Mesenteric fat pad (tissue), 1 donor: ENCODE results near the gene SEC63. TPM values are rescaled to one million over a fixed set of nuclear protein-coding genes. Genes with fewer than 3 reads are reported as not detected.
"Not testable (repeated sequence)": the region's sequence is repeated elsewhere in the genome, so short reads cannot be mapped to it uniquely, and the experiment has no call there.

Source experiments
- DNase-seq: peaks from one replicate; pipeline ENCODE4 v3.0.0-alpha.2; 2020; ENCODE audit warnings: low spot score
- total RNA-seq: library from RNA; stranded (reverse); fragmentation: NEBNext Ultra II Directional; extraction: Animal tissue kit (Norgen Biotek cat#: 25700); gene quantifications from one replicate; pipeline ENCODE4 v1.2.1, GENCODE V29; 2021
- donor health status: DM: yes; HTN: yes; CAD: no.

SEC63 gene
- total RNA-seq, 1 donor from 2014 or later = 126 TPM

- no peak for DNase-seq
Observed at GRCh38 chr6:107864226-107865127, 93.5 kb downstream of the SEC63 start.

GRCh38 chr6:107862383-107862782 lies 95.6 kb downstream of the SEC63 start:
- no peak for DNase-seq

- DNase-seq = not testable (repeated sequence)
Observed at GRCh38 chr6:107860963-107861362, 97.0 kb downstream of the SEC63 start.

DNA sequence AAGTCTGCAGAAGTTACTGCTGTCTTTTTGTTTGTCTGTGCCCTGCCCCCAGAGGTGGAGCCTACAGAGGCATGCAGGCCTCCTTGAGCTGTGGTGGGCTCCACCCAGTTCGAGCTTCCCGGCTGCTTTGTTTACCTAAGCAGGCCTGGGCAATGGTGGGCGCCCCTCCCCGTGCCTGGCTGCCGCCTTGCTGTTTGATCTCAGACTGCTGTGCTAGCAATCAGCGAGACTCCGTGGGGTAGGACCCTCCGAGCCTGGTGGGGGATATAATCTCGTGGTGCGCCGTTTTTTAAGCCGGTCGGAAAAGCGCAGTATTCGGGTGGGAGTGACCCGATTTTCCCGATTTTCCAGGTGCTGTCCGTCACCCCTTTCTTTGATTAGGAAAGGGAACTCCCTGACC lies 97.9 kb downstream of the SEC63 start:
- not testable (repeated sequence) for DNase-seq

DNA sequence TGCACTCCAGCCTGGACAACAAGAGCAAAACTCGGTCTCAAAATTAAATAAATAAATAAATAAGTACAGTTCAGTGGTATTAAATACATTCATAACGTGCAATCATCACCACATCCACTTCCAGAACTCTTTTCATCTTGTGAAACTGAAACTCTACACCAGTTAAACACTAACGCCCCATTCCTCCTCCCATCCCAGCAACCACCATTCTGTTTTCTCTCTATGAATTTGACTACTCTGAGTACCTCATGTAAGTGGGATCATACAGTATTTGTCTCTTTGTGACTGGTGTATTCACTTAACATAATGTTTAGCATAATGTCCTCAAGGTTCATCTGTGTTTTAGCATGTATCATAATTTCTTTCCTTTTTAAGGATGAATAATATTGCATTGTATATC lies 104.8 kb downstream of the SEC63 start:
- no peak for DNase-seq

- no peak for DNase-seq
Observed at GRCh38 chr6:107849325-107849724, 108.7 kb downstream of the SEC63 start.

DNA sequence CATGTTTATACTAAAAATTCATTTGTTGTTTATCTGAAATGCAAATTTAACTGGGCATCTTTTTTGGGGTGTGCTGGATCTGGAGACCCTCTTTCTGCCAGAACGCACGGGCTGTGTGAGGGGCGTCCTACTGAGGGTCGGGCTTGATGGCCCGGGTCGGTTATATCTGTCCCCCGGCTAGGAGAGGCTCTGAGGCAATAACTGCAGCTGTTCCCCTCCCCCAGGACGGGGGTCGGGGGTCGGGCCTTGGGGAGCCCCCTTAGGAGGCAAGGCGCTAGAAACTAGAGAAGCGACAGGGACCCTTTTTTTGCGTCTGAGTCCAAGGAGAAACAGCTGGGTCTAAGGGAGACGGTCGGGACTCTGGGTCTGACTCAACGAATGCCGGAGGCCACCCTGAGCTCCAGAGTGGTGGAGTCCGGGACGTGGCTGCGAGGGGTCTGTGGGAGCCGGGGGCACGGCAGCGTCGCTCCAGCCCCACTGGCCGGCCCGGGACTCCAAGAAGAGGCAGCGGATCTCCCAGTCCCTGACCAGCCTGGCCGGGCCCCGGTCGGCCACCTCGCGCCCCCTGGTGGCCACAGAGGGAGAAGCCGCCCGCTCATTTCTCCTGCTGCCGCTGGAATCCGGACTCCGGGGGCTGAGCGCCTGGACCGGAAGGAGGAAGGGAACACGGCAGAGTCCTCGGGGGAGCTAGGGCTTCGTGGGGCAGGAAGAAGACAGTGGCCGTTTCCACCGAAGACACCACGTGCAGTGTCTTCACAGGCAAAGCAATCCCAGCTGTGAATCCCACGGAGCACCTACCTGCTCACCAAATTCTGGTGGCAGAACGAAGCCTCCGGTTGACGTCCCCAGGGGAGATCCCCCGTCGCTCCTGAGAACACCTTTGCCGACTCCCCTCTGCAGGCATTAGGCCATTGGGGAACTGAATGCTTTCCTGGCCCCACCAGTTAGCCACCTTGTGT lies 109.9 kb downstream of the SEC63 start:
- DNase-seq = peak; percentile 97

GRCh38 chr6:107846262-107846795 lies 111.7 kb downstream of the SEC63 start:
- no peak for DNase-seq

- no peak for DNase-seq
Observed at GRCh38 chr6:107845777-107846176, 112.2 kb downstream of the SEC63 start.

DNA sequence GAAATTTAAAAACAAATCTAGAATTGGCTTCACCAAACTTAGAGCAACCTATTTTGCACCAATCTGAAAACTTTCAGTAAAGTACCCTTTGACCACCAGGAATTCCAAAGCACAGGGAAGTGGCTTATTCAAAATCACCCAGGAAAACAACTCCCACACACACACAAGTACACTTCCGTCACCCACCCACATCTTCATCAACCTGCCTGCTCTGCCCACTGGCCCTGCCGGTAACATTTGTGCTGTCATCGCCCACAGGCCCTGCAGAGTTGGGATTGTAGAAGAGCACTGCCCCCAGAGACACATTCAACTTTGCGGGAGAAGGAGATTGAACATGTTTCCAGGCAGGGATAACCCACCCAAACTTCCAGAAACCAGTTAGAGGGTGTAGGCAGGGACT lies 114.6 kb downstream of the SEC63 start:
- DNase-seq = no peak

- DNase-seq = no peak
Observed at GRCh38 chr6:107841275-107841670, 116.7 kb downstream of the SEC63 start.

DNA sequence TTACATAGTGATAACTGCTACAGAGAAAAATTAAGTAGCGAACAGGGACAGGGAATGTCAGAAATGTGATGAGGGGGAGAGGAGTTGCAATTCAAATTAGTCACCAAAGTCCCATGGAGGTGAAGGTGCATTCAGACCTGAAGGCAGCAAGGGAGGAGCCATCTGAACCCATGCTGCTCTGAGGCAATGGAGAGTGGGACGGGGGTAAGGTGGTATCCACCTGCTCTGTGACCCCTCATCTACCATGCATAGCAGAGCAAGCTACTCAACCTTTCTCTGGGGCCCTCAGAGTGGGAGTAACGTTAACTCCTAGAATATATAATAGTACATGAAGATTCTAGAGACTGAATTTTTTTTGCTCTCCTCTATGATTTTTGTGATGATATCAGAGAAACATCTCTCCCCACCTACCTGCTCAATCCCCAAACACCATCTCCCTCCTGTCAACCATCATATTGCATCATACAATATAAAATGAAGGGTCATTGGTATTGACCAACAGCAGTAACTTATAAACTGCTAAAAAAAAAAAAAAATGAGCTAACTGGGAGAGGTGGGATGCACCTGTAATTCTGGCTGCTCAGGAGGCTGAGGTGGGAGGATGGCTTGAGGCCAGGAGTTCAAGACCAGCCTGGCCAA lies 117.3 kb downstream of the SEC63 start:
- no peak for DNase-seq

DNA sequence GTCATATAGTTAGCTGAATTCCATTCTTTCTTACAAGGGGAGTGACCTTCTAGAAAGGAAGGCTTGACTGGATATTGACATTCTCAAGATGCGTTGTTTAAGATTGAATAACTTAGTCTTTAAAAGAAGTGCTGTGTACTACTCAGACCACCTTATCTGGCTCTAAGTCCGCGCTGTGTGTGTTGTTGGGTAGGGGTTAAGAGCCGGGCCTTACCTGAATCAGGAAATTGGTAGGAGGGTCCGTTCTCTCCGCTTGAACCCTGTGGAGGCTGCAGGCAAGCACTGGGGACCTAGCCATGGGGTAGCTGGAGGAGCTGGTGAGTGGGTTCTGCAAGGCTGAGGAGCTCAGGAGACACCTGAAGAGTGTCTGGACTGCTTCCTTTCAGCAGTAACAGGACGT lies 124.9 kb downstream of the SEC63 start:
- no peak for DNase-seq

DNA sequence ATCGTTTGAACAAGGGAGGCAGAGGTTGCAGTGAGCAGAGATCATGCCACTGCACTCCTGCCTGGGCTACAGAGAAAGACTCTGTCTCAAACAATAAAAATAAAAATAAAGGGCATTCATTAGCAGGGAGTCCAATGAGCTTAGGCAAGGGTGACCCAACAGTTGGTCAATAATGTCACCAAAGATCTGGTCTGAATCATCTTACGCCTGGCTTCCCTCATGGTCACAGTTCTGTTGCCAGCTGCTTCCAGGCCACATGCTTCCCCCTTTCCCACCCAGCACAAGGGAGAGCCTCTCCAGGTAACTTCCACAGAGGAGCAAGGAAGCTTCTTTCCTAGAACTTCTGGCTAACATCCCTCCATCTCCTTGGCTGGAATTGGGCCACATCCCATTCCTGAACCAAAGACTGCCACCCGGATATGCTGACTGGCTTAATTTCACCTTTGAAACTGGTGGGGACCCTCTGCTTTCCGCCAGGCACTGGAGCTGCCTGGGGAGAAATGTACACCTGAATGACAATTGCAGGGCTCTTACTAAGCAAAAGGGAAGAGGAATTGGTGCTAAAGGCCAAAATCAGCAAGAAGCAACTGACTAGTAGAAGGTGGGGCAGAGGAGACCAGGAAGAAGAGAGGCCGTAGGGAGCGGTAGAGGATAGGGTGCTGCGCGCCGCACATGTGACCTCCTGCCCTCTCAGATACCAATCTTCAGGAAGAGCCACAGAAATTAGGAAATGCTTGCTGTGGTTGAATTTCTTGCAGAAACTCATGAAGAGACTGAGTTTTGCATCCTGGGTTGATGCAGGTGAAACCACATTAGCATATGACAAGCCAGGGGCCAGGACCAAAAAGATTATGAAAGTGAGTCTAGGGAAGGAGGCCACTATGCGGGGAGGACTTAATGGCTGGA lies 125.6 kb downstream of the SEC63 start:
- no peak for DNase-seq

DNA sequence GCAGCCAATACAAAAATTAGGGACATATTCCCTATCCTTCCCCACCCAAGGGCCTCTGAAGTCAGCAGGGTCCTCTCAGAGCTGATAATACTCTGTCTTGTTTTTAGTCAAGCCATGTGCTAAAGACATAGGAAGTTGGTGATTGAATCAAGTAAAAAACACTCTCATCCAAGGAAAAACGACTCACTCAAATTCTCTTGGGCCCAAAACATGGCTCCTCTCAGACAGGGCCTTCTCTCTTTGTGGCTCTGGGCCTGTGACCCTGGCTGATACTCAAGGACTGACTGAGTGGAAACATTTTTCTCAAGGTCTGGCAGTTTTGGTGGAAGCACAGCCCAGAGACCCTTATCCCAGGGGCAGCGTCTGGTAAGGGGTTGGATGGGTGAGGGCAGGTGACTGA lies 127.9 kb downstream of the SEC63 start:
- DNase-seq = no peak

DNA sequence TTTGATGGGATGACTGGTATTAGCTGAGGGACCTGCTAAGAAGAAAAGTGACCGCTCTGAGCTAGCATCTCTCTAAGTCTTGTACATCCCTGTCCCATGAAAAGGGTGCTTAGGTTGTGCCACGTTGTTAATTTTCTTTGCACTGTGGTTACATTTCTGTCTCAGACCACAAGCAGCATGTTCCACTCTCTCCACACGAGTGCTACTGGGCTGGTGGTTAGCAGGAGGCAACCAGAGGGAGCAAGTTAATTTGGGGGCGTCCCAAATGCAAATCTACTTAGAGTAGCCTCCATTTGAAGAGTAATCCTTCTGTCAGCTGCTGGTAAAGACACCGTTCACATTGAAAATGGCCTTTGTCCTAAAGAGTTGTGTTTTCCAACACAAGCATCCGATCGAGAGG lies 130.5 kb downstream of the SEC63 start:
- DNase-seq = no peak

DNA sequence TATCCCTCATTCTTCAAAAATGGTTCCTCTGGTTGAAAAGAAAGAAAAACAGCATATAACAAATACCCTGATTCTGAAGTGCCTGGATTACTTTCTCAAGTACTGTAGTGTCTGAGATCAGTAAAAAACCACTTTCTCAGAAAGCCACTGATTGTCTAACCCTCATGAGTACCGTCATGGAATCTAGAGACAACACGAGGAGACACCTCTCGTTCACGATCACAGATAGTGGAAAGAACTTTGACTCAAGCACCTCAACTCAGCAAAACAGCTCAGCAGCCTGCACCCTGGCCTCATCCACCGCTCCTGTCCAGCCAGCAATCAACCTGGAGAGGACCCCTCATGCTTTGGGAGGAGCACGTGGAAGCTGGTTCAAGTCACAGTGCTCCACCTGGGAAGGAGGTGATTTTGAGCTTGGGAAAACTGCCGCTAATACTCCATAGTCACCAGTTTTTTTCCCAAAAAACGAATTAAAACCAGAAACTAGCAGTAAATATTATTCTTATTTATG lies 134.9 kb downstream of the SEC63 start:
- DNase-seq = no peak

- no peak for DNase-seq
Observed at GRCh38 chr6:107822176-107823046, 135.6 kb downstream of the SEC63 start.

- no peak for DNase-seq
Observed at GRCh38 chr6:107821591-107821990, 136.4 kb downstream of the SEC63 start.
